ENCODE results near the gene PCSK5. TPM values are rescaled to one million over a fixed set of nuclear protein-coding genes. Genes with fewer than 3 reads are reported as not detected.

PCSK5 gene
- total RNA-seq, 5 donors from 2014 or later (not counting 1 experiment from before 2014, with no cell fraction given) = 9.1 to 24.1 (median 12.7) TPM

GRCh38 chr9:76395381-76395780 is 504.9 kb downstream of the PCSK5 start:
- no peak for ATAC-seq (replicated peaks in 1 of 4)
- POLR2A ChIA-PET = interaction anchor here (1.1 kb wide), 2 partner anchors 12 to 1307 kb away, joined by 4 to 5 read pairs; partner anchors contain the start of genes NMRK1 (in 1 of the 2) and OSTF1 (in 1 of the 2)
- CTCF ChIA-PET = interaction anchor here (0.6 to 1.6 kb wide), 4 partner anchors 9 to 784 kb away, joined by 3 to 13 read pairs (median 3); no protein-coding TSS in a partner anchor

DNA sequence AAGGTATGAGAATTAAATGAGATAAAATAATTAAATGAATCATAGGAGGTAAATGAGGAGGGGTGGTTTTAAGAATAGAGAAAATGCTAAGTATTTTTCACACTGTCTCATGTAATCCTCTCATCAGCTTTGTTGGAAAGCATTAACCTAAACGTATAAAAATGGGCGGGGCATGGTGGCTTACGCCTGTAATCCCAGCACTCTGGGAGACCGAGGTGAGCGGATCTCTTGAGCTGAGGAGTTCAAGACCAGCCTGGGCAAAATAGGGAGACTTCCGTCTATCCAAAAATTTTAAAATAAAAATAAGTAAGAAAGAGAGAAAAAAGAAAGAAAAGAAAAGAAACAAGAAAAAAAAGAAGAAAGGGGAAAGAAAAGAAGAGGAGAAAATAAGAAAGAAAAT is 505.7 kb downstream of the PCSK5 start:
- peaks cover 5% of the 10 kb centered on the region for H3K36me3 Mint-ChIP-seq
- no peak overlapping the region for H3K27ac Mint-ChIP-seq
- H3K4me3 Mint-ChIP-seq = no peak overlapping the region
- H3K27me3 Mint-ChIP-seq = no peaks in the 10 kb centered on the region
- no peak for ATAC-seq (replicated peaks in 1 of 4)
- no CpG with 5 or more reads among the region's 6 CpGs for WGBS (ENCODE audit: insufficient coverage)
- peaks cover 0 to 5% (median 0%) of the 10 kb centered on the region in 3 donors for H3K9me3 Mint-ChIP-seq
- peaks cover 0 to 3% of the 10 kb centered on the region in 2 experiments for H3K27me3 ChIP-seq (replicated peaks in 1 of 2; ENCODE audit: control insufficient read depth in 2 of 2, extremely low read depth in 1 of 2, insufficient read depth in 2 of 2, low read length in 1 of 2)
- H3K36me3 ChIP-seq (ENCODE audit: control insufficient read depth in 2 of 2, extremely low read depth in 1 of 2, insufficient read depth in 1 of 2, low read length in 1 of 2) = no peaks in the 10 kb centered on the region
- H3K4me3 ChIP-seq (ENCODE audit: control insufficient read depth in 1 of 2, extremely low read depth in 1 of 2, low read length in 1 of 2) = no peak overlapping the region
- ChIA-PET POLR2A (no interaction called here), CTCF (interaction anchor here in 1 of 2 donors (0.6 kb wide), 1 partner anchor 614 kb away, joined by 3 read pairs; no protein-coding TSS in a partner anchor)
- H3K9me3 ChIP-seq = no peaks in the 10 kb centered on the region
- H3K4me1 ChIP-seq (ENCODE audit: control insufficient read depth in 1 of 2, extremely low read depth in 1 of 2, insufficient read depth in 2 of 2, low read length in 2 of 2) = peaks cover 4 to 21% of the 10 kb centered on the region in 2 experiments
- no peak overlapping the region for H3K27ac ChIP-seq (ENCODE audit: low read length)
- no peak for DNase-seq
- peaks cover 25 to 40% (median 36%) of the 10 kb centered on the region in 3 donors for H3K4me1 Mint-ChIP-seq

More at GRCh38 chr9:76395381-76395780, 504.9 kb downstream of the PCSK5 start:
- Mint-ChIP-seq H3K9me3 (peaks cover 0 to 5% (median 0%) of the 10 kb centered on the region in 3 donors), H3K36me3 (peaks cover 11% of the 10 kb centered on the region), H3K27me3 (no peaks in the 10 kb centered on the region), H3K4me3 (peak overlapping the region; percentile 4 to 95 (median 25)), H3K4me1 (peaks cover 32 to 42% (median 35%) of the 10 kb centered on the region in 3 donors), H3K27ac (peak overlapping the region; percentile 72 to 76)
- H3K4me1 ChIP-seq (ENCODE audit: control insufficient read depth in 1 of 2, extremely low read depth in 1 of 2, insufficient read depth in 2 of 2, low read length in 2 of 2) = peaks cover 4 to 21% of the 10 kb centered on the region in 2 experiments
- WGBS (ENCODE audit: insufficient coverage) = 93% methylated on average over 2 of the region's 10 CpGs
- no peaks in the 10 kb centered on the region for H3K9me3 ChIP-seq
- peak overlapping the region; percentile 98 for H3K4me3 ChIP-seq (ENCODE audit: control insufficient read depth in 1 of 2, extremely low read depth in 1 of 2, low read length in 1 of 2)
- DNase-seq = no peak
- peak overlapping the region; percentile 85 for H3K27ac ChIP-seq (ENCODE audit: low read length)
- peaks cover 0 to 3% of the 10 kb centered on the region in 2 experiments for H3K27me3 ChIP-seq (replicated peaks in 1 of 2; ENCODE audit: control insufficient read depth in 2 of 2, extremely low read depth in 1 of 2, insufficient read depth in 2 of 2, low read length in 1 of 2)
- H3K36me3 ChIP-seq (ENCODE audit: control insufficient read depth in 2 of 2, extremely low read depth in 1 of 2, insufficient read depth in 1 of 2, low read length in 1 of 2) = no peaks in the 10 kb centered on the region

- Histone ChIP-seq H3K36me3 (ENCODE audit: control insufficient read depth in 2 of 2, extremely low read depth in 1 of 2, insufficient read depth in 1 of 2, low read length in 1 of 2) (no peaks in the 10 kb centered on the region), H3K4me1 (ENCODE audit: control insufficient read depth in 1 of 2, extremely low read depth in 1 of 2, insufficient read depth in 2 of 2, low read length in 2 of 2) (peaks cover 4 to 21% of the 10 kb centered on the region in 2 experiments), H3K27ac (ENCODE audit: low read length) (no peak overlapping the region), H3K27me3 (replicated peaks in 1 of 2; ENCODE audit: control insufficient read depth in 2 of 2, extremely low read depth in 1 of 2, insufficient read depth in 2 of 2, low read length in 1 of 2) (peaks cover 0 to 3% of the 10 kb centered on the region in 2 experiments), H3K4me3 (ENCODE audit: control insufficient read depth in 1 of 2, extremely low read depth in 1 of 2, low read length in 1 of 2) (no peak overlapping the region), H3K9me3 (no peaks in the 10 kb centered on the region)
- 98% methylated on average over 12 of the region's 13 CpGs for WGBS (ENCODE audit: insufficient coverage)
- H3K9me3 Mint-ChIP-seq = peaks cover 0 to 5% (median 0%) of the 10 kb centered on the region in 3 donors
- CTCF ChIA-PET = no interaction called here
- peaks cover 4% of the 10 kb centered on the region for H3K36me3 Mint-ChIP-seq
- H3K27me3 Mint-ChIP-seq = no peaks in the 10 kb centered on the region
- ATAC-seq (replicated peaks in 1 of 4) (no peak), DNase-seq (no peak)
- H3K4me1 Mint-ChIP-seq = peaks cover 22 to 38% (median 34%) of the 10 kb centered on the region in 3 donors
- no peak overlapping the region for H3K4me3 Mint-ChIP-seq
- H3K27ac Mint-ChIP-seq = no peak overlapping the region
- POLR2A ChIA-PET = no interaction called here
These were observed 506.1 kb downstream of the PCSK5 start for GRCh38 chr9:76396597-76396996.

DNA sequence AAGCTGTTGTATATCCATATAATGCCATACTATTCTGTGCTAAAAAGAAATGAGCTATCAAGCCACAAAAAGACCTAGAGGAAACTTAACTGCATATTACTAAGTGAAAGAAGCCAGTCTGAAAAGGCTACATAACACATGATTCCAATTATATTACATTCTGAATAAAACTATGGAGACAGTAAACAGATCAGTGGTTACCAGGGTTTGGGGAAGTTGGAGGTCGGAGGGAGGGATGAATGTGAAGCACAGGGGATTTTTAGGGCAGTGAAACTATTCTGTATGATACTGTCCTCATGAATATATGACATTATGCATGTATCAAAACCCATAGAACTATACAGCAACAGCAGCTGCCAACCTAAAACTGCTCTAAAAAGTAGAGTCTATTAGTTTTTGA is 509.4 kb downstream of the PCSK5 start:
- no peak for ATAC-seq (replicated peaks in 1 of 4)
- no peaks in the 10 kb centered on the region for H3K36me3 Mint-ChIP-seq
- DNase-seq = no peak
- H3K9me3 ChIP-seq = no peaks in the 10 kb centered on the region
- H3K27ac ChIP-seq (ENCODE audit: low read length) = no peak overlapping the region
- H3K27me3 Mint-ChIP-seq = no peaks in the 10 kb centered on the region
- POLR2A ChIA-PET = no interaction called here
- no peaks in the 10 kb centered on the region for H3K27me3 ChIP-seq (replicated peaks in 1 of 2; ENCODE audit: control insufficient read depth in 2 of 2, extremely low read depth in 1 of 2, insufficient read depth in 2 of 2, low read length in 1 of 2)
- H3K4me3 Mint-ChIP-seq = no peak overlapping the region
- no peak overlapping the region for H3K4me3 ChIP-seq (ENCODE audit: control insufficient read depth in 1 of 2, extremely low read depth in 1 of 2, low read length in 1 of 2)
- CTCF ChIA-PET = interaction anchor here in 1 of 2 donors (0.5 to 1.1 kb wide), 2 partner anchors 52 to 763 kb away, joined by 3 to 4 read pairs; no protein-coding TSS in a partner anchor
- H3K4me1 ChIP-seq (ENCODE audit: control insufficient read depth in 1 of 2, extremely low read depth in 1 of 2, insufficient read depth in 2 of 2, low read length in 2 of 2) = peaks cover 6 to 7% of the 10 kb centered on the region in 2 experiments
- peaks cover 12 to 28% (median 24%) of the 10 kb centered on the region in 3 donors for H3K4me1 Mint-ChIP-seq
- WGBS (ENCODE audit: insufficient coverage) = no CpG with 5 or more reads among the region's 1 CpG
- no peaks in the 10 kb centered on the region for H3K9me3 Mint-ChIP-seq
- no peak overlapping the region for H3K27ac Mint-ChIP-seq
- no peaks in the 10 kb centered on the region for H3K36me3 ChIP-seq (ENCODE audit: control insufficient read depth in 2 of 2, extremely low read depth in 1 of 2, insufficient read depth in 1 of 2, low read length in 1 of 2)

DNA sequence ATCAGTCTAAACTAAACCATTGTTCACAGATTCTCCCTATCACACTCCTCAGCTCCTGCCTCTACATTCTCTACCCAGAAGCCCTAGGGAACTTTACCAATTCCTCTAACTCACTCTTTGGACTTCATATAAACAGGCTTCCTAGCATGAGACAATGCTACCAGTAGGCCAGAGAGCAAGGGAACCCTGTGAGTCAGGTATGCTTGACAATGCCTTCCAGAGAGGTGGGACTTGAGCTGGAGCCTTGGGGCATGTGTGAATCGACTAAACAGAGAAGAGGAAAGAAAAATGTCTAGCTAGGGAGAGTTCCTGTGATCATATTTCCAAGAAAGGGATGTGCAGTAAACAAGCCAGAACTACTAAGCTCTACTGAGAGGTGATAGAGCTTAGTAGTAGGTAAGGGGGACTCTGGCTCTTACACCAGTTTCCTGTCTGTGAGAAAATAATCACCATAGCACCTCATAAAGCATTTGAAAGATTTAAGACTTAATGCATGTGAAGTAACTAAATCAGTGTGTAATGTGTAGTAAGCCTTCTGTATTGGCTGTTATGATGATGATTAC is 510.1 kb downstream of the PCSK5 start:
- Mint-ChIP-seq H3K36me3 (no peaks in the 10 kb centered on the region), H3K27ac (peak overlapping the region in 1 of 2 donors; percentile 19), H3K4me3 (no peak overlapping the region), H3K27me3 (no peaks in the 10 kb centered on the region), H3K4me1 (peaks cover 9 to 25% (median 16%) of the 10 kb centered on the region in 3 donors), H3K9me3 (no peaks in the 10 kb centered on the region)
- Histone ChIP-seq H3K36me3 (ENCODE audit: control insufficient read depth in 2 of 2, extremely low read depth in 1 of 2, insufficient read depth in 1 of 2, low read length in 1 of 2) (no peaks in the 10 kb centered on the region), H3K4me1 (ENCODE audit: control insufficient read depth in 1 of 2, extremely low read depth in 1 of 2, insufficient read depth in 2 of 2, low read length in 2 of 2) (peaks cover 0 to 3% of the 10 kb centered on the region in 2 experiments), H3K27me3 (replicated peaks in 1 of 2; ENCODE audit: control insufficient read depth in 2 of 2, extremely low read depth in 1 of 2, insufficient read depth in 2 of 2, low read length in 1 of 2) (no peaks in the 10 kb centered on the region), H3K27ac (ENCODE audit: low read length) (no peak overlapping the region), H3K9me3 (no peaks in the 10 kb centered on the region), H3K4me3 (ENCODE audit: control insufficient read depth in 1 of 2, extremely low read depth in 1 of 2, low read length in 1 of 2) (no peak overlapping the region)
- ChIA-PET POLR2A (no interaction called here), CTCF (interaction anchor here (0.5 to 1.2 kb wide), 3 partner anchors 54 to 302 kb away, joined by 3 to 5 read pairs (median 4); no protein-coding TSS in a partner anchor)
- ATAC-seq (replicated peaks in 1 of 4) (peak in 1 of 4 experiments; percentile 45), DNase-seq (no peak)
- no CpG with 5 or more reads among the region's 1 CpG for WGBS (ENCODE audit: insufficient coverage)

GRCh38 chr9:76401176-76401575 is 510.7 kb downstream of the PCSK5 start:
- ATAC-seq (replicated peaks in 1 of 4) (no peak), DNase-seq (no peak)
- CTCF ChIA-PET = interaction anchor here (0.5 to 1.2 kb wide), 3 partner anchors 53 to 302 kb away, joined by 3 to 5 read pairs (median 4); no protein-coding TSS in a partner anchor
- no CpG with 5 or more reads among the region's 2 CpGs for whole genome bisulfite sequencing (ENCODE audit: insufficient coverage)
- no peak overlapping the region for H3K4me3 Mint-ChIP-seq
- H3K4me1 ChIP-seq (ENCODE audit: control insufficient read depth in 1 of 2, extremely low read depth in 1 of 2, insufficient read depth in 2 of 2, low read length in 2 of 2) = peaks cover 0 to 3% of the 10 kb centered on the region in 2 experiments
- H3K27me3 ChIP-seq (replicated peaks in 1 of 2; ENCODE audit: control insufficient read depth in 2 of 2, extremely low read depth in 1 of 2, insufficient read depth in 2 of 2, low read length in 1 of 2) = no peaks in the 10 kb centered on the region
- H3K27ac Mint-ChIP-seq = no peak overlapping the region
- H3K4me1 Mint-ChIP-seq = peaks cover 9 to 23% (median 15%) of the 10 kb centered on the region in 3 donors
- H3K36me3 ChIP-seq (ENCODE audit: control insufficient read depth in 2 of 2, extremely low read depth in 1 of 2, insufficient read depth in 1 of 2, low read length in 1 of 2) = no peaks in the 10 kb centered on the region
- no peaks in the 10 kb centered on the region for H3K9me3 Mint-ChIP-seq
- POLR2A ChIA-PET = no interaction called here
- H3K27me3 Mint-ChIP-seq = no peaks in the 10 kb centered on the region
- no peak overlapping the region for H3K27ac ChIP-seq (ENCODE audit: low read length)
- no peaks in the 10 kb centered on the region for H3K36me3 Mint-ChIP-seq
- H3K9me3 ChIP-seq = no peaks in the 10 kb centered on the region
- no peak overlapping the region for H3K4me3 ChIP-seq (ENCODE audit: control insufficient read depth in 1 of 2, extremely low read depth in 1 of 2, low read length in 1 of 2)
